H1 (cell line): Measurements from ENCODE around the gene TAMM41. TPM values are rescaled to one million over a fixed set of nuclear protein-coding genes. Genes with fewer than 3 reads are reported as not detected.
"Not testable (repeated sequence)": the region's sequence is repeated elsewhere in the genome, so short reads cannot be mapped to it uniquely, and the experiment has no call there.

ENCODE experiments used
- CTCF ChIA-PET: fragments of 300-600 bp; sonication (Branson Sonifier 250); formaldehyde crosslinking; loops from one replicate; lab custom pipeline; 2021; ENCODE audit not compliant: partially characterized antibody; lab: Charles Lee
- POLR2A ChIA-PET: fragments of 300-600 bp; sonication (Branson Sonifier 250); formaldehyde crosslinking; loops from one replicate; lab custom pipeline; 2021; ENCODE audit warnings: inconsistent platforms; ENCODE audit not compliant: partially characterized antibody; lab: Charles Lee
- DNase-seq, 2 experiments: peaks; one replicate each; pipeline versions ENCODE4 v3.0.0 to v3.0.0-alpha.2; 2010 to 2022; ENCODE audit warnings: low spot score in 2 of 2, low read depth in 1 of 2, mixed read lengths in 1 of 2
- FAIRE-seq: peaks from 2 replicates; lab custom pipeline; 2011; peaks lifted over from hg19 to GRCh38; lab: Jason Lieb, UNC
- H2AFZ ChIP-seq: 2 replicates; pipeline ENCODE4 v1.8.1; 2012; ENCODE audit warnings: low read length, inconsistent platforms
- H2AK5ac ChIP-seq: 2 replicates; pipeline ENCODE4 v1.6.1; 2013; ENCODE audit warnings: low read depth, low read length
- H2BK120ac ChIP-seq: replicated peaks from 2 replicates; pipeline ENCODE3; 2013; ENCODE audit warnings: low read depth, low read length, inconsistent platforms
- H2BK12ac ChIP-seq: 2 replicates; pipeline ENCODE4 v1.6.1; 2013; ENCODE audit warnings: low read depth, low read length
- H2BK15ac ChIP-seq: 2 replicates; pipeline ENCODE4 v1.6.1; 2013; ENCODE audit warnings: low read length
- H2BK20ac ChIP-seq: 2 replicates; pipeline ENCODE4 v1.6.1; 2013; ENCODE audit warnings: low read length
- H2BK5ac ChIP-seq: 2 replicates; pipeline ENCODE4 v1.6.1; 2013; ENCODE audit warnings: low read depth, low read length
- H3K14ac ChIP-seq: 2 replicates; pipeline ENCODE4 v1.6.1; 2013; ENCODE audit warnings: inconsistent platforms; ENCODE audit not compliant: insufficient read length
- H3K18ac ChIP-seq: 2 replicates; pipeline ENCODE4 v1.6.1; 2013; ENCODE audit warnings: low read length; ENCODE audit errors: extremely low read depth
- H3K23ac ChIP-seq: 2 replicates; pipeline ENCODE4 v1.6.1; 2013; ENCODE audit warnings: inconsistent platforms; ENCODE audit not compliant: insufficient read length
- H3K23me2 ChIP-seq: 2 replicates; pipeline ENCODE4 v1.6.1; 2013; ENCODE audit warnings: low read depth, low read length
- H3K27ac ChIP-seq: 2 replicates; pipeline ENCODE4 v1.6.1; 2011; ENCODE audit warnings: low read depth, low read length, inconsistent platforms
- H3K27me3 ChIP-seq, 4 experiments: replicated peaks in 1 of 4; 1 replicate in 1 of 4; 2 replicates in 3 of 4; pipeline versions ENCODE4 v1.6.1 to v1.8.1; 2011 to 2013; ENCODE audit warnings: low read length in 3 of 4, mild to moderate bottlenecking in 3 of 4, inconsistent platforms in 2 of 4, mixed read lengths in 2 of 4, moderate library complexity in 1 of 4; ENCODE audit not compliant: control insufficient read depth in 3 of 4, insufficient read depth in 3 of 4; ENCODE audit errors: extremely low read depth in 1 of 4
- H3K36me3 ChIP-seq, 4 experiments: 2 replicates each; pipeline versions ENCODE4 v1.6.1 to v1.8.1; 2011 to 2013; ENCODE audit warnings: mild to moderate bottlenecking in 4 of 4, low read length in 3 of 4, moderate library complexity in 2 of 4, control low read depth in 1 of 4, inconsistent platforms in 1 of 4; ENCODE audit not compliant: insufficient read depth in 4 of 4, control insufficient read depth in 2 of 4
- H3K4ac ChIP-seq: replicated peaks from 2 replicates; pipeline ENCODE3; 2013; ENCODE audit warnings: low read length, low read depth, mixed read lengths, inconsistent platforms; ENCODE audit not compliant: insufficient read length
- H3K4me1 ChIP-seq, 4 experiments: replicated peaks in 1 of 4; 1 replicate in 1 of 4; 2 replicates in 3 of 4; pipeline versions ENCODE4 v1.6.1 to v1.8.1; 2011 to 2013; ENCODE audit warnings: low read length in 3 of 4, inconsistent platforms in 2 of 4, mixed read lengths in 1 of 4; ENCODE audit not compliant: insufficient read depth in 4 of 4, control insufficient read depth in 3 of 4
- H3K4me2 ChIP-seq, 2 experiments: 2 replicates each; pipeline versions ENCODE4 v1.6.1 to v1.8.1; 2011 to 2013; ENCODE audit warnings: low read depth in 2 of 2, low read length in 2 of 2, control low read depth in 1 of 2, inconsistent platforms in 1 of 2, mild to moderate bottlenecking in 1 of 2; ENCODE audit not compliant: insufficient read depth in 1 of 2
- H3K4me3 ChIP-seq, 4 experiments: fragments of 200-600, 300-600 bp in 1 of 4; sonication (generic), shearing (Covaris generic), sonication (Bioruptor Twin) in 1 of 4; 2 replicates each; pipeline versions ENCODE4 v1.5.1 to v1.8.1; 2011 to 2016; ENCODE audit warnings: low read length in 4 of 4, low read depth in 3 of 4, control low read depth in 2 of 4, inconsistent platforms in 2 of 4, mild to moderate bottlenecking in 2 of 4, mixed read lengths in 1 of 4, moderate library complexity in 1 of 4; ENCODE audit not compliant: insufficient read depth in 2 of 4; ENCODE audit errors: extremely low read depth in 1 of 4
- H3K56ac ChIP-seq: replicated peaks from 2 replicates; pipeline ENCODE3; 2013; ENCODE audit warnings: low read depth, mild to moderate bottlenecking, mixed read lengths, low read length, inconsistent platforms; ENCODE audit not compliant: insufficient read length
- H3K79me1 ChIP-seq: 2 replicates; pipeline ENCODE4 v1.6.1; 2013; ENCODE audit warnings: low read depth, low read length, control low read depth
- H3K79me2 ChIP-seq, 2 experiments: 2 replicates each; pipeline versions ENCODE4 v1.6.1 to v1.8.1; 2012 to 2013; ENCODE audit warnings: low read length in 2 of 2, mild to moderate bottlenecking in 2 of 2, inconsistent platforms in 1 of 2; ENCODE audit not compliant: insufficient read depth in 2 of 2, control insufficient read depth in 1 of 2
- H3K9ac ChIP-seq, 4 experiments: replicated peaks in 1 of 4; 1 replicate in 1 of 4; 2 replicates in 3 of 4; pipeline versions ENCODE4 v1.6.1 to v1.8.1; 2011 to 2013; ENCODE audit warnings: low read depth in 3 of 4, low read length in 3 of 4, control low read depth in 2 of 4, mild to moderate bottlenecking in 2 of 4, moderate library complexity in 2 of 4, inconsistent platforms in 1 of 4; ENCODE audit errors: extremely low read depth in 1 of 4
- H3K9me3 ChIP-seq, 2 experiments: 2 replicates each; pipeline versions ENCODE4 v1.6.1 to v1.8.1; 2012 to 2013; ENCODE audit warnings: mild to moderate bottlenecking in 2 of 2, moderate library complexity in 2 of 2, control low read depth in 1 of 2, inconsistent platforms in 1 of 2, low read depth in 1 of 2, low read length in 1 of 2, mixed read lengths in 1 of 2; ENCODE audit not compliant: insufficient read depth in 2 of 2
- H4K20me1 ChIP-seq, 2 experiments: replicated peaks in 1 of 2; 2 replicates each; pipeline versions ENCODE3 to v1.8.1; 2011 to 2013; ENCODE audit warnings: inconsistent platforms in 2 of 2, low read length in 2 of 2, mild to moderate bottlenecking in 1 of 2; ENCODE audit not compliant: insufficient read depth in 2 of 2, control insufficient read depth in 1 of 2
- H4K5ac ChIP-seq: 2 replicates; pipeline ENCODE4 v1.6.1; 2013; ENCODE audit warnings: low read length, low read depth, mixed read lengths, inconsistent platforms; ENCODE audit not compliant: insufficient read length
- H4K8ac ChIP-seq: 2 replicates; pipeline ENCODE4 v1.8.0; 2013; ENCODE audit warnings: mild to moderate bottlenecking, moderate library complexity, low read length, inconsistent platforms; ENCODE audit not compliant: insufficient read depth; ENCODE audit errors: extremely low read depth
- H4K91ac ChIP-seq: replicated peaks from 2 replicates; pipeline ENCODE3; 2013; ENCODE audit warnings: low read length, mixed read lengths, inconsistent platforms; ENCODE audit not compliant: insufficient read length
- WGBS, 2 experiments: shearing (Covaris generic) in 1 of 2; methylation state at CpG; one replicate each; pipeline versions ENCODE4 v1.1.6 to v1.1.7; 2013 to 2015; ENCODE audit warnings: low lambda C conversion rate in 2 of 2, mixed read lengths in 2 of 2, inconsistent platforms in 1 of 2, low coverage in 1 of 2, missing lambda C conversion rate in 1 of 2; ENCODE audit not compliant: insufficient replicate concordance in 2 of 2, insufficient coverage in 1 of 2, insufficient read length in 1 of 2; ENCODE audit errors: extremely low coverage in 1 of 2, missing lambda C conversion rate in 1 of 2; 5-methylcytosine and 5-hydroxymethylcytosine counted together
- polyA plus RNA-seq, 7 experiments: library from polyadenylated mRNA; depleted of rRNA in 3 of 7; stranded (reverse) in 5 of 7; unstranded in 2 of 7; fragments of >200 nt in 5 of 7; fragments of 200-250 nt in 2 of 7; gene quantifications; 1 replicate in 5 of 7; 2 replicates in 1 of 7; 4 replicates in 1 of 7; pipeline versions ENCODE4 v1.2.1 to v1.2.3, GENCODE V29; 2011 to 2013; ENCODE audit warnings: missing spikeins in 2 of 7, mixed read lengths in 2 of 7
- total RNA-seq: library from RNA; stranded (reverse); fragmentation: NEBNext Ultra II Directional; extraction: Animal tissue kit (Norgen Biotek cat#: 25700); gene quantifications from 2 replicates; pipeline ENCODE4 v1.2.1, GENCODE V29; 2021

The TAMM41 gene
- total and polyA plus RNA-seq, 2 of the 8 experiments (the other 6 are each of a cell fraction or from before 2014, with no cell fraction given) = 16.9 to 22.5 TPM

- H3K23me2 ChIP-seq, DNase-seq, H4K20me1 ChIP-seq, H4K91ac ChIP-seq, H3K36me3 ChIP-seq, H3K14ac ChIP-seq, H2BK12ac ChIP-seq, H4K8ac ChIP-seq, H2BK15ac ChIP-seq, H3K9ac ChIP-seq, H3K79me1 ChIP-seq, H3K79me2 ChIP-seq, H4K5ac ChIP-seq, H3K9me3 ChIP-seq, H2BK20ac ChIP-seq, H3K27me3 ChIP-seq, H3K4me3 ChIP-seq, H3K4ac ChIP-seq, H3K23ac ChIP-seq, H2AK5ac ChIP-seq, H3K27ac ChIP-seq, FAIRE-seq, H2BK5ac ChIP-seq, H2BK120ac ChIP-seq, H3K56ac ChIP-seq, H3K18ac ChIP-seq, H2AFZ ChIP-seq, POLR2A ChIA-PET, H3K4me2 ChIP-seq: not testable (repeated sequence)
- peaks cover 4 to 13% (median 6%) of the 10 kb centered on the region in 4 experiments; a peak in 6 of 7 replicates for H3K4me1 ChIP-seq
- CTCF ChIA-PET = interaction anchor here (0.5 to 3.4 kb wide), 3 partner anchors 11 to 120 kb away, joined by 3 to 20 read pairs (median 4); no protein-coding TSS in a partner anchor
- WGBS, 2 experiments = 77% methylated on average over 7 of the region's 7 CpGs; no CpG with 5 or more reads in 1 of the 2 experiments
Measured at GRCh38 chr3:11771931-11772330, 74.8 kb downstream of the TAMM41 start.
